Stimulated activated CD4-positive, alpha-beta T cell treated with anti-CD3 and anti-CD28 coated beads, TNF-alpha, amount 100 ng/mL, for 48 hours (primary cell): ENCODE data around the gene VWA8.
"Not testable (repeated sequence)": the region's sequence is repeated elsewhere in the genome, so short reads cannot be mapped to it uniquely, and the experiment has no call there.

Experiments used
- DNase-seq, 3 donors: peaks; one replicate each; pipeline ENCODE4 v3.0.0-alpha.2; 2020; ENCODE audit warnings: low read depth in 3 of 3

VWA8 gene

DNA sequence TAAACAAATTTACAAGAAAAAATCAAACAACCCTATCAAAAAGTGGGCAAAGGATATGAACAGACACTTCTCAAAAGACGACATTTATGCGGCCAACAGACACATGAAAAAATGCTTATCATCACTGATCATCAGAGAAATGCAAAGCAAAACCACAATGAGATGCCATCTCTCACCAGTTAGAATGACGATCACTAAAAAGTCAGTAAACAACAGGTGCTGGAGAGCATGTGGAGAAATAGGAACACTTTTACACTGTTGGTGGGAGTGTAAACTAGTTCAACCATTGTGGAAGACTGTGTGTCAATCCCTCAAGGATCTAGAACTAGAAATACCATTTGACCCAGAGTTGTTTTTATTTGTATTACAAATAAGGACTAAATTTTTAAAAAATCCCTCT, 215.4 kb downstream of the VWA8 start:
- not testable (repeated sequence) for DNase-seq

DNA sequence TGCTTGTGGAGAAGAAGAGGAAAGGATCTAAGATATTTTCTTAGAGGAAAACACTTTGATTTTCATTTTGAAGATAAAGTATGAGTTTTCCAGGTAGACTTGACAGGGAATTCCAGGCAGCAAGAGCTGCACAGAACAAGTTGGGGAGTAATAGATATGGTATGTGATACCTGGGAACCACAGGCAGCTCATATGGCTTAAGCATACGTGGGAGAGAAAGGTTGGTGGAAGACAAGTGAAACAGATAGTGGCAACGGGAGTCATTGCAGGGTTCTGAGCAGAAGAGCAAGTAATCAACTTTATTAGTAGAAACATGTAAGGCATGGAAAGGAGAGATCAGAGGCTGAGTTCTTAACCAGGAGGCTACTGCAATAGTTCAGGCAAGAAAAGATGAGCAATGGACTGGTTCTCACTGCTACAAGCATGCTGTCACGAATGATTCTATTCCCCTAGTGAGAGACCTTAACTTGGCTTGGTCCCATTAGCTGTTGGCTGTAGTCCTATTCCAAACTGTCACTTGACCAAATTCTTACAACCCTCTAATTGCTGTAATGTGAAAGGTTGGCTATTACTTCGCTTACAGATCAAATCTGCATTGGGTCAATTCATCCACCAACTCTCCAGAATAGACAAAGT, 217.9 kb downstream of the VWA8 start:
- no peak for DNase-seq

DNA sequence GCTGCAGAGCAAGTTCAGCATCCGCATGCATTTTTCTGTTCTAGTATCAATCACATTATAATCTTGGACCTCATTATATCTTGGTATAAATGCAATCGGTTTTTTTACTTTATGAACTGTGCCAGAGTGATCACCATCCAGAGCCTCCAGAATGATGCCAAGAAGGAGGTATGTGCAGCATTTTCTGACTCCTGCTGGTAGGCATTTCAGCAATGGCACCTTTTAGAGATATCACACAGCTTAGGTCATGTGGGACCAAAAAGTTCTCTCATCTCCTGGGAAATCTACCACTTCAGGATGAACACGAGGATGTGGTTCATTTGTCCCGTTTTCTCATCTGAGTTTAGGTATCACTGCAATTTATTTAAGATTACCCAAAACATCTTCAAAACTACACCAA, 220.4 kb downstream of the VWA8 start:
- no peak for DNase-seq

DNA sequence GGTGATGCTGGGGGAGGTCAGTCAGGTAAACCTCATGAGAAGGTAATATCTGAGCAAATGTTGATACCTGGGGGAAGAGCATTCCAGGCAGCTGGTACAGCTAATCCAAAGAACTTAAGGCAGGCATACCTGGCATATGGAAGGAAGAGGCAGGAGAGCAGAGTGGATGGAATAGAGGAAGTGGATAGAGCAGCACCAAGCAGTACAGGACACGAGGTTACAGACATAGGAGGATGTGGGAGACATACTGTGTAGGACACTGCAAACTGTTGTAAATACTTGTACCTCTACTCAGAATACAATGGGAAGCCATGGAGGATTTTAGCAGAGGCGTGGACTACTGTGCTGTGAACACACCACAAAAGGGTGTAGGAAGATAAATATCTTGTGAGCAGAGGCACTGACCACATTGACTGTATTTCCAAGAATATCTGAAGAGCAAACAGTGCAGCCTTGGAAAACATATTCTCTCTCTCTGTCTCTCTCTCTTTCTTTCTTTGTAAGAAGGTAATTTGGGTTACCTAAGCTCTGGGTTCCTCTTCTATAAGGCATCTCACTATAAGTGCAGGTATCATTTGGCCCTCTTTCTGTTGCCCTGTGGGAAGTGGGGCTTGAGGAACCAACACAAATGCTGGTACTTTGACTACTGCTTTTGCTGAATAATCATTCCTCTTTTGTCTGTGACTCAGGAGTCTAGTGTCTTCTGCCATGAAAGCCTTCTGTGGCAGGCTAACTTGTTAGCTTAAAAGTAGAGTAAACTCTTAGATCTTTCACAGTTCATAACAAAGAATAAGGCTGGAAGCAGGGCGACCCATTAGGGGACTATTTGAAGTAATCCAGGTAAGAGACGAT, 238.0 kb downstream of the VWA8 start:
- DNase-seq, result no peak

DNA sequence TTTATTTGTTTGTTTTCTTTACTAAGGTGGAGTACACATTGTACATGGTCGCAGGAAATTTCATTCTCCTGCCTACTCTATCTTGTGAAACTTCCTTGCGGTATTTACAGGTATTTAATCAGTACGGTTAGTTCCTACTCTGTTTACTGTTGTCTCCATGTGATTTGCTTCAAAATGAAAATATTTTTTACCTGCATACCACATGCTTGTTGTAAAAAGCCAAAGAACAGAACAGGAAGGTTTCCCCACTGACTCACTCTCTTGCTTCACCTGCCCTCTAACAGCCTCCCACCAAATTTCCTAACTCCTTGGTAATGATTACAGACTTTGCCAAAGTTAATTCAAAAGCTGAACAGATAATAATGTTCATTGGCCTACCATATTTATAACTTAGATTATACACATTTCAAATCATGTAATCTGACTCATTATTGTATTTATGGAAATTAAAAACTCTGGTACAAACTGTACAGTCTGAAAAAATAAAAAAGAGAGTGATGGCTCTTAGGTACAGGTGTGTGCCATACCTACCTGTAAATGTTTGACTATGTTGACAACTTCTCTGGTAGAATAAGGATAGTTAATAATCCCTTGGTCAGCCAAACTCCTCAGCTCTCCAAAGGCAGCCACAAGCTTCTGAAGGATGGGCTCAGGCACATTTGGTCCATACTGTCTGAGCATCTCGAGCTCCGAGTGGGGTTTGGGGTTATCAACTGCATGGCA, 239.9 kb downstream of the VWA8 start:
- DNase-seq, result no peak

DNA sequence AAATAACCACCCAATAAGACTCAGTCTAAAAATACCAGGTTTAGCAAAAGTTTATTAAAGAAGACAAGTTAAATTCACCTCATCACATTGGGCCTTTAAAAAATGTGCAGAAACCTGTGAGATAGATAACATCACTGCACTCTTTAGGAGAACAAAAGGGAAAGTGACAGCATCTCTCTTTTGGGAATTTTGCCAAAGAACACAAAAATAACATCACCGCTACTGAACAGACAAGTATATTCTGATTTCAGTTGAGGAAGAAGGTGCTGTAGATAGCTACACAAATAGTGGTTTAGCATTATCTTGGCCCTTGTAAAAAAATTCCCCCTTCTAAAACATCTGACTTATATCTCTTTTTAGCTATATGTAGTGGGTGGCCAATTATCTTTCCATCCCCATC, 244.7 kb downstream of the VWA8 start:
- DNase-seq, result no peak

DNA sequence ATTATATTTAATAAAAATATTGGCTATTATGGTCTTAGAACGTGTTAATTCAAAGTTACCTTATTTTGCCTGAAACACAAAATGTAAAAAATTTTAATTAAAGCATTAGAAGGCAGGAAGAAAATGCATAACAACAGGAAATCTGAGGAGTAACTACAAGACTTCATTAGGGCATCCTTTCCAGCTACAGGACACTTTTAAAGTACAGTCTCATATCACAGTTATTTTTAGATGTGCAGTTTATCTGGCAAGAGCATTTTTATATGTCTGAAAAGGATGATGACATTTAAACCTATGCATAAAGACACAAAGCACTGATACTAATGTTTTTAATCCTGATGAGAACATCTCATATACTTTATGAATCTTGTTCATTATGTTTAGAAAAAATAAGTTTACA, 247.5 kb downstream of the VWA8 start:
- DNase-seq, result no peak

DNA sequence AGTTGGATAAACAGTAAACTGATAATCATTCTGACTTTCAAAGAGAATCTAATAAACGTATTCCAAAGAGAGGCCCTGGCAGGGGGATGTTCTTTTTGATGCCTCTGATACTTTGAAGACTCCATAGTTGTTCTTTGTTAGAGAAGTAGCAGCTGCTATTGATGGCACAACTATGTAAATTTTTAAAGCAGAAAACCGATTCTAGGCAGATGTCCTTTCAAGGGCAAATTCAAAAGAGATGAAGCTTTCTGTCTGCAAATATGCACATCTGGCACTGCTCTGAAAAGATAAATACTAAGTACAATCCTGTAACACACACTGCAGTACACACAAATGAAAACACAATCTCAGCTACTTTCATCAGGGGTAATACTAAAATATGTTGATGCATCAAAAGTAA, 250.1 kb downstream of the VWA8 start:
- no peak for DNase-seq

DNA sequence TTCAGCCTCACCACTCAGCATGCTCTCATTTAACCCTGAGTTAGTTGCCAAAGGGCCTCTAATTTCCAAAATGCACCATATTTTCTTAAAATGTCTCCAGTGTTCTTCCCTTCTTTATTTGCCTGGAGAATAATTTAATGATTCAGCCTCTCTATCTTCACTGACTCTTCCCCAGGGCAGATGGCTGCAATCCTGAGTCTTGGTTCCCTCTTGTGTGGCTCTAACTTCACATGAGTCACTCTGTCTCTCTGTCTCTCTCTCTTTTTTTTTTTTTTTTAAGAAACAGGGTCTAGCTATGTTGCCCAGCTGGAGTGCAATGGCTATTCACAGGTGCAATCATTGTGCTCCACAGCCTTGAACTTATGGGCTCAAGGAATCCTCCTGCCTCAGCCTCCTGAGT, 251.4 kb downstream of the VWA8 start:
- no peak for DNase-seq

DNA sequence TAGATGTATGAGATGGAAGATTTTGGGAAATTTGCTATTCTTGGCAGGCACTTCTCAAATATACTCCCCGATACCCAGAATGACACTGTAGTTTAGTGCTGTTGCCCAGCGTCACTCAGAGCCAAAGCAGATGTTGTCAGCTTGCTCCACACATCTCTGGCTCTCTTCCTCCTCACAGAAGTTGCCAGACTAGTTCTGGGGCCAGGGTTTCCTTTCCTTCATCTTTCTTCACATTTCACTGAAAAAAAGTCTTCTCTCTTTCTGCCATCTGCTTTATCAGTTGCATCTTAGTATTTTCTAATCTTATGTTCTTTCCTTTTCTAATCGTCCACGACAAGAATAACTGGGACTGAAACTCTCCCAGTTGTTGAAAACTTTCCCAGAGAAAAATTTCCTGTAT, 252.2 kb downstream of the VWA8 start:
- DNase-seq, result no peak

DNA sequence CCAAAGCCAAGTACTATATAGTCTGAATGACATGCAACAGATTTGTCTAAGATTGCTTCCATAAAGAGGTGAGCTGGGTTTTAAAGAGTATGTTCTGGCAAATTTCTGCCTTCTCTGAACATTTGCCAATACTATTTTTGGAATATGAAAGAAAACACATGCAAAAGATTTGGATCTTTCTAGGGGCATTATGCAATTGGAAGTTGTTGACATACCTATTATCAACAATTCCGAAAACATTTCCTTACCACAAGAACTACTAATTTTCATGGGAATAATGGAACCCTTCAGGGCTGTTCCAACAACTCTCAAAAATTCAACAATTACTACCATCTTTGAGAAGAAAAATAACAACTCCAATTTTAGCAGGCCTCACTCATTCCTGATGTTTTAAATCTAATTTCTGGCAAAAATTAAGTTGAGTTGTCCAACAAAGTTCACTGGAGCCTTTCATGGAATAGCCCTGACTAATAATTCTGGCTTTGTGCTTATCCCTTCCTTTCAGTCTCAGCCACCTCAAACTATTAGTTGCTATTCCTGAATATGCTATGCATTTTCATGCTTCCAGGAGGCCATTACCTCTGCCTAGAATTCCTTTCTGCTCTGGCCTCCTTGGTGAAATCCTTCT, 253.6 kb downstream of the VWA8 start:
- DNase-seq, result no peak

DNA sequence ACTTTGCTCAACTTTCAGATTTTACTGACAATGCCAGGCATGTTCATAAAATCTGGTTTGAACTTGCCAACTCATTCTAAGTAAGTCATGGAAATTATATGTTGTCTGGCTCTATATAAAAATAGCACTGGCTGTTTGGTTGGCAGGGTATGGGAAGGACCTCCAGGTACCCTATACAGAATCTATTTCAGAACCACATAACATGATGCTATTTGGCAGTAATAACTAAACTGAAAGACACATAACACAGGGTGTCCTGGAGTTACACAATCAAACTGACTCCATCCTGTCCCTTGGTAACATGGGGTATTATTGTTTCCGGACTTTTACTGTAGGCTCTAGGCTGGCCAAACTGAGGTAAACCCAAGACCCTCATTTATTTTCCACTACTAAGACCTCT, 254.8 kb downstream of the VWA8 start:
- no peak for DNase-seq

DNA sequence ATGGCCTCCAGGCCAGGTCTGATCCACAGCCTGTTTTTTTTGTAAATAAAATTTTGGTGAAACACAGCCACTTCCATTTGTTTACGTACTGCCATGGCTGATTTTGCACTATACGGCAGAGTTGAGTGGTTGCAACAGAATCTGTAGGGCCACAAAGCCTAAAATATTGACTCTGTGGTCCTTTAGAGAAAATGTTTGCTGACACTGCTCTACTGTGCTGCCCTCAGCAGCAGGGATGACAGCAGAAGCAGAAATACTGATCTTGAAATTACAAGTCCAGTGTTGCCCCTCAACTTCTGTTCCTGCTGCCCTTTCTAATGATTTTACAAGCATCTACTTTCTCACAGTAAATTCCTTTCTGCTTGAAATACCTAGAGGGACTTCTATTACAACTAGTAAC, 258.4 kb downstream of the VWA8 start:
- no peak for DNase-seq

DNA sequence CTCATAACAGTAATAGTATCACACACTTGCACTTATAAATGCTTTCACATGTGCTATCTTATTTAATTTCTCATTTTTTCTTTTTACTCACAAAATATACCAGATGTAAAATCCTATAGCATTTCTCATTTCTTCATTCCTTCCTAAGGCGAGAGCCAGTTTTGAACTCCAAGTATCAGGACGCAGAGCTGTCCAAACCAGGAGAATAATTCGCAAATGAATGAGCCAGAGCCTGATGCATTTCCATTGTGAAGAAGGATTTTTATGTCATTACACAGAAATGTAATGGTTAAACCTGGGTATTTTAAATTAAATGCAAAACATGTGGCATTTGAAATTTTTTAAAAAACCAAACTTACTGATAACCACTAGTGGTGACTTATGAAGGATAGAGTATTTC, 259.2 kb downstream of the VWA8 start:
- DNase-seq, result no peak

DNA sequence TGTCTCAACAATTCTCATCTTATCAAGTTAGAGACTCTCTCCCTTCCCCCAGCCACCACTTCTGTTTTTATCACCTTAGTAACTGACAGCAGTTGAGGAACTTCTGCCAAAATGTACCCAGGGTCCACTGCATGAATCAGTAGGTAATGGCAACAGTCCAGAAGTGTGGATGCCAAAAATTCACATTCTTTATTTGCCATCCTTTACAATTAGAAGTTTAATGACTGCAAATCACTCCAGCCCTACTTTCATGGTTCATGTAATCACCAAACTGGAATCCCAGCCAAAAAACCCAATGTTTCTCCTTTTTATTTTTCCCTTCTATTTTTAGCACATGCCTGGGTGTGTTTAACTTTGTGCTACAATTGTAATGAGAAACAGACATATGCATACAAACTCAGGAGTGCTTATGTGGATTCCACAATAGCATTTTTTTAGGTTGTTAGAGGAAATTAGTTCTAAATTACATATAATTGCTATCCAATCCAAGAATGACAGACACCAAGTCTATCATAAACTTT, 260.1 kb downstream of the VWA8 start:
- DNase-seq, result no peak

DNA sequence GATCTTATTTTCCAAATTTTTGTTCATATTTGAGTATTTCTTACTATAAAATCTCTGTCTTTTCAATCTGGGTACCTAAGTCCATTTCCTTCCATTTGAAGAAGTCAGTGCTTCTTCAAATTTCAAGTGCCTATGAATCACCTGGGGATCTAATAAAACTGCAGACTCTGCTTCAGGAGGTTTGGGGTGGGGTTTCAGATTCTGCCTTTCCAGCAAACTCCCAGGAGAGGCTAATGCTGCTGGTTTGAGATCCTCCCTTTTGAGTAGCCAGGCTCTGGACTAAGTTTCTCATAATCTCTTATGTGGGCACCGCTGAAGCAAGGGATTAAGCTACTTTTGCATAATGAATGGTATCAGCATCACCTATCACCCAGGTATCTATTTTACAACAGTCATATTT, 261.1 kb downstream of the VWA8 start:
- DNase-seq, result no peak

DNA sequence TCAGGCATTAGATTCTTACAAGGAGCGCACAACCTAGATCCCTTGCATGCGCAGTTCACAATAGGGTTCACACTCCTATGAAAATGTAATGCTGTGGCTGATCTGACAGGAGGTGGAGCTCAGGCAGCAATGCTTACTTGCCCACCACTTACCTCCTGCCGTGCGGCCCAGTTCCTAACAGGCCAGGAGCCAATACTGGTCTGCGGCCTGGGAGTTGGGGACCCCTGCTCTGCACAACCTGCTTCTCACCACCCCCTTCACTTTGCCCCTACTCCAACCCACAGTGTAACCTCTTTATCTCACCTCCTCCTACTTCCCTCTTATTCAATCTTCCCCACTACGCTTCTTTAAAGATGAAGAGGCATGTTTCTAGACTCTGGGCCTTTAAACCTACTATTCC, 263.3 kb downstream of the VWA8 start:
- DNase-seq, result no peak

DNA sequence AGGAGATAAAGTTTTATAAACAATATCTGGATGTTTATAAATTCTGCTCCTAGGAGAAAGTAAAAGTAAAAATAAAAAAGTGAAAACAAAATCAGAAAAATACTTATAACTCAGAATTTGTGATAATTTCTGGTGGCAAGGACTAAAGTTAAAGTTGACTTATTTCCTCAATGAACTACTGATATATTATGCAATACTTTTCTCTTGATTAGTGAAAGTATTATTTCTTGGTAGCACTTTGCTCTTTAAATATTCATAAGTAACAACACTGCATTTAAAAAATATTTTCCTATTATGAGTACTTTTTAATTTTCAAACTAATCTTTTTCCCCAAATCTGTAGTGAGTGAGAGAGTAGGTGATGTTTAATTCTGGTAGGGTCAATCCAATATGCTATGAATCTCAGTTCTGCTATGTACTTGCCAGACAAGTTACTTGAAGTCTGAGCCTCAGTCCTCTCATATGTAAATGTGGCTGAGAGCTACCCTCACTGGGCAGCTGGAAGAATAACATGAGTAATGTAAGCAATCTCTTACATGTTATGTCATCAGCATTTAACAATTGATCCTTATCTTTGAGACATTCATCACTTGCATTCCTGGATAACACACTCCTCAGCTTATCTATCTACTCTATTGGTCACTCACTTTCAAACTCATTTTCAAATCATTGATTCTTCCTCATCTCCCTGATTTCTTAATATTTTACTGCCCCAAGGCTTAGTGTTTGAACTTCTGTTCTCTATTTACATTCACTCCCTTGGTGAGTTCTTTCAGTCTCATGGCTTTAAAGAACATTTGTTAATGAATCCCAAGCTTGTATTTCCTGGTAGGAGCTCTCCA, 264.5 kb downstream of the VWA8 start:
- DNase-seq, result no peak

DNA sequence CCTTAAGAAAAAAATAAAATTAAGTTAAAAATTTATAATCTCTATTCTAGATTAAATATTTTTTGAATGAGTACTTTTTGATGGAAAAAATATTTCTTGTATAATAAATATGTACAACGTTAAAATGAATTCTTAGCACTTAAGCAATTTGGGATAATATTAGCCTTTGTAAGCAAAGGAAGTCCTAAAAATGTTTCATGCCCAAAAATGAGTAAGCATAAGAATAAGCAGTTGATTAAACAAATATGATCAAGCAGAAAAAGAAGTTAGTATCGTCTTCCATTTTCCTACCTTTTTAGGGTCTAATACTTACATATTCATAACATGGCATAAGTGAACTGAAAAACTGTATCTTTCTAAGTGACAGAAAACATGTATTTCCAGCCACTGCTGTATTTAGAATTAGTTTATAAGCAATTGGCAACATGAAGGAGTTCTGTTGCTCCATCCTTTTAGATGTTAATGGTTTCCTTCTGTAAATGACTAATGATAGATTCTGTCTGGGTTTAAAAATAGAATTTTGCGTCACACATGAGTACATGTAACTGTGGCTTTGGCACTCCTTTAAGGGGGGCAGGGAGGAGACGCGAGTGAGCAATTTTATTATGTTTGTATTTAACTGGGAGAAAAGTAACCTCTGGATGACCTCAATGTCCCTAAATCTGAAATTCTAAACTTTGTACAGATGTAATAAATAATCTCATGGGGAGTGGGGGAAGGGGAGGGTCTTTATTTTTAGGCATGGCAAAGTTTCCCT, 266.2 kb downstream of the VWA8 start:
- no peak for DNase-seq

DNA sequence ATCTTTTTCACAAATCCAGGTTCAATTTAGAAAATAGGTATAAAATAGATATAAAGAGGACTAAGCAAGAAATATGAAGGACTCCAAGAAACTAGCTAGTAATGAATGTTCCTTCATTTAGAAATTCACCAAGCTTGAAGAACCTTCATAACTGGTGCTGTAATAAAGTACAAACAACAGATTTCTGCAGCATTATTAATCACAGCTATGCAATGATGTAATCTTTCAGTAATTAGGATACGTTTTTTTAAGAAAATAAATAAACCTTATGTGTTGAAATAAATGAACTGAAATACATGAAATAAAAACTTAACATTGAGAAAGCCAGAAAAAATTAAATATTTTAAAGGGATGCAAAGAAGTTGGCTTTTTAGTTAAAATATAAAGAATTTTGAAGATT, 267.5 kb downstream of the VWA8 start:
- DNase-seq, result no peak

DNA sequence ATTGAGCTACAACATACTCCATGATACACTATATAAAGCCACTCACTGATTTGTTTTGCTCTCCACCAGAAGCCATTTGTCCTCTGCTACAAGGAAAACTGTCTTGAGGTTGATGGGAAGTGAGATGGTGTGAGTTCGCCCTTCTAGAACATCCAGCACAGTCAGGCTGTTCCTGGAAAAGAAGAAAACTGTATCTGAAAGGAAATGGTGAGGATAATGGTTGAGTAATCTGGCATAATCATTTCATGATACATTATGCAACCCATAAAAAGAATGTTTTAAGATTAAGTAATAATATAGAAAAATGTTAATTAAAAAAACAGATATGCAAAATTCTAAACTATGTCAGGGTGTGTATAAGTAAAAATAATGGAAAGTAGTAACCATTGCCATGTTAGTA, 269.6 kb downstream of the VWA8 start:
- DNase-seq, result no peak
